Mucosa of descending colon (tissue), 3 donors: Measurements from ENCODE around the gene MGAT5. TPM values are rescaled to one million over a fixed set of nuclear protein-coding genes. Genes with fewer than 3 reads are reported as not detected.

Experiments used
- ATAC-seq: fragments of 200-7000 bp; cut with Tn5 transposase; one replicate; pipeline ENCODE4 v1.9.1; 2020; ENCODE audit warnings: mild to moderate bottlenecking, moderate library complexity
- DNase-seq, 3 donors: peaks; one replicate each; pipeline ENCODE4 v3.0.0-alpha.2; 2020
- H3K36me3 ChIP-seq: fragments of 200-600 bp; one replicate; pipeline ENCODE4 v1.8.0; 2021; ENCODE audit warnings: low read depth, mild to moderate bottlenecking
- H3K4me1 ChIP-seq: fragments of 200-600 bp; one replicate; pipeline ENCODE4 v1.8.0; 2021; ENCODE audit warnings: low read depth, mild to moderate bottlenecking
- H3K4me3 ChIP-seq: fragments of 200-600 bp; one replicate; pipeline ENCODE4 v1.8.0; 2021; ENCODE audit warnings: mild to moderate bottlenecking
- H3K9me3 ChIP-seq: fragments of 200-600 bp; one replicate; pipeline ENCODE4 v1.8.0; 2021; ENCODE audit warnings: mild to moderate bottlenecking
- intact Hi-C, 2 donors: fragments of 100-400 bp; cut with DNase I in 1 of 2; cut with micrococcal nuclease in 1 of 2; formaldehyde crosslinking; loops; one replicate each; pipeline versions ENCODE4 v1.11.0 to v1.11.1; 2022; cut with DNase I, micrococcal nuclease
- total RNA-seq, 3 donors: library from RNA; stranded (reverse); fragmentation: NEBNext Ultra II Directional in 2 of 3; extraction: Animal tissue kit (Norgen Biotek cat#: 25700) in 2 of 3; gene quantifications; one replicate each; pipeline versions ENCODE4 v1.2.1 to v1.2.4, GENCODE V29; 2021 to 2023
- TF ChIP-seq, protein P1 (sequence below): fragments of 200-600 bp; IDR thresholded peaks from one replicate; pipeline ENCODE4 v1.8.0; 2022; ENCODE audit warnings: antibody characterized with exemption, mild to moderate bottlenecking
- donor health status: DM: no; HTN: no; CAD: no; lungs with moderate emphysema.
- donor health status: DM: no; HTN: no; CAD: no.
- donor health status: DM: no; HTN: yes; CAD: no.

The MGAT5 gene
- total RNA-seq, 3 donors from 2014 or later = 56.5 to 75.5 (median 69.7) TPM

DNA sequence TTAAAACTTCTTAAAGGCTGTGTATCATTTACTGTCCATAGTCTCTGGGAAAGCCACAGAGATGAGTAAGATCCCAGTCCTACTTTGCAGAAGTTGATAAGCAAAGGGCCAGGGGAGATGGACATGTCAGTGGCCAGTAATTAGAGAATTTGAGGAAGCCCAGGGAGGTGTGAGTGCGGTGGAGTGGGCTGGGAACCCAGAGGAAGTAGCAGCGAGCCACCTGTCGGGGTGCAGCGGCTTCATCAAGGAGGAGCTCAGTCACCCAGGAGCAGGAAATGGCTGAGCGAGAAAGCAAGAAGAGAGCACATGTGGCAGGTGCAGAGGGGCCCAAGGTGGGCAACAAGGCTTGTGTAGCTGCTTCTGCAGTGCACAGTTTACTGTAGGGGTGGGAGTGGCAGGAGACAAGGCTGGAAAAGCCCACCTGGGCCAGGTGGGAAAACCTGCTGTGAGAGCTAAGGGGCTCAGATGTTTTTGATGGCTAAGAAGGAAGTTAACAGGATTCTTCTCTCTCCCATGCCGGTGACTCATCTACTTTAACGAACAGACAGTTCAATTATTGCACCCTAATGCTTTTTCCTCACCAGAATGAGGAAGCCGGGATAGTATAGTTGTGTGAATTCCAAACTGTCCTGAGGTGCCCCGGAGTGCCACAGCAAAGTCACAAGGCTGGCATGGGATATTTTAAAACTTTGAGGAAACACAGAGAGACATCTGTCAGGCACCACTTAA lies 34.8 kb upstream of the MGAT5 start:
- TF ChIP-seq, protein P1, sequence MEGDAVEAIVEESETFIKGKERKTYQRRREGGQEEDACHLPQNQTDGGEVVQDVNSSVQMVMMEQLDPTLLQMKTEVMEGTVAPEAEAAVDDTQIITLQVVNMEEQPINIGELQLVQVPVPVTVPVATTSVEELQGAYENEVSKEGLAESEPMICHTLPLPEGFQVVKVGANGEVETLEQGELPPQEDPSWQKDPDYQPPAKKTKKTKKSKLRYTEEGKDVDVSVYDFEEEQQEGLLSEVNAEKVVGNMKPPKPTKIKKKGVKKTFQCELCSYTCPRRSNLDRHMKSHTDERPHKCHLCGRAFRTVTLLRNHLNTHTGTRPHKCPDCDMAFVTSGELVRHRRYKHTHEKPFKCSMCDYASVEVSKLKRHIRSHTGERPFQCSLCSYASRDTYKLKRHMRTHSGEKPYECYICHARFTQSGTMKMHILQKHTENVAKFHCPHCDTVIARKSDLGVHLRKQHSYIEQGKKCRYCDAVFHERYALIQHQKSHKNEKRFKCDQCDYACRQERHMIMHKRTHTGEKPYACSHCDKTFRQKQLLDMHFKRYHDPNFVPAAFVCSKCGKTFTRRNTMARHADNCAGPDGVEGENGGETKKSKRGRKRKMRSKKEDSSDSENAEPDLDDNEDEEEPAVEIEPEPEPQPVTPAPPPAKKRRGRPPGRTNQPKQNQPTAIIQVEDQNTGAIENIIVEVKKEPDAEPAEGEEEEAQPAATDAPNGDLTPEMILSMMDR = no peak
- no peak overlapping the region for H3K4me3 ChIP-seq
- H3K4me1 ChIP-seq = peaks cover 13% of the 10 kb centered on the region
- DNase-seq (peak; percentile 41 to 75 (median 52)), ATAC-seq (peak; percentile 80)
- H3K36me3 ChIP-seq = no peaks in the 10 kb centered on the region
- no peaks in the 10 kb centered on the region for H3K9me3 ChIP-seq
- intact Hi-C loops = no loop called here

DNA sequence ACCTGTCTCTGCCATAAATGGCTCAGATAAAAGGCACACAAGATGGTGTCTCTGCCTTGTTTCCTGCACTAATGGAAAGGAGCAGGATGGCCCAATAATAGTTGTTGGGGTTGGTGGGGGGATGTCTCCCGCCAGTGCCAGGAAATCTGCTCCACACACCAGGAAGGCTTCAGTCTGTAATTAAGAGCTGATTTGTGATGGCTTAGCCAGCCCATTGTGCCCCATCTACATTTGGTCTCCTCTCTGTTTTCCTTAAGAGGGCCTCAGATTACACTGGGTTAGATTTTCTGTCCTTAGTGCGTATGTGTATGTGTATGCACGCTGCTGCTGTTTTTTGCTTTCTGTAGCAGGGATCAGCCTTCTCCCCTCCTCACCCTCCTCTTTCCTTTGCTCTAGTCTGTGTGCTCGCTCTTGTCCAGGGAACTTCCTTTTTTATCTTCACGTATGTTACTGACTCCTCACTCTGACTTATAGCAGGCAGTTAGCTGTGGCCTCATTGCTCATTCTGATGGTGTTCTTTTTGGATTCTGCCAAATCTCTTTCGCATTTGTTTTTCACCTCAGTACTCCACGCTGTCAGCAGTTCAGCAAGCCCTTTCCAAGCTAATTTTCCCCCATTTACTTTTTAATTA lies 33.4 kb upstream of the MGAT5 start:
- intact Hi-C loops = no loop called here
- Histone ChIP-seq H3K9me3 (no peaks in the 10 kb centered on the region), H3K36me3 (no peaks in the 10 kb centered on the region), H3K4me3 (no peak overlapping the region), H3K4me1 (peaks cover 13% of the 10 kb centered on the region)
- TF ChIP-seq, protein P1 = no peak
- DNase-seq = no peak
- no peak for ATAC-seq

DNA sequence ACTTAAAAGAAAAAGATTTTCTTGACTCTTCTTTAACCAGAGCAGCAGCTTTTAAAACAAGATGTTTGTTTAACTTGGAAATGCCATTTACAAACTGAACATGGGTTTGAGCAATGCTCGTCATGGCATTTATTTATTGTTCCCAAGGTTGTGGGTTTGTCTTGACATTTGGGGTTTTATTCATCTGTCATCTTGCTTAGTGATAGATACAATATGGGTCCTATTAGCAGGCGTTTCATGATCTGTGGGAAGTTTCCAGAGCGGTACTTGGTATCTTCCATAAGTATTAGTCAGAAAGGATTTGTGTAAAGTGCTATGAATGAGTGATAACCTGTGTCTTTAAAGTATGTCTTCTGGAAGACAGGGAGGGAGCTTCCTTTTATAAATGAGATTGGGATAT lies 29.9 kb upstream of the MGAT5 start:
- Histone ChIP-seq H3K4me1 (peaks cover 9% of the 10 kb centered on the region), H3K9me3 (peaks cover 5% of the 10 kb centered on the region), H3K4me3 (no peak overlapping the region), H3K36me3 (no peaks in the 10 kb centered on the region)
- ATAC-seq (no peak), DNase-seq (no peak)
- intact Hi-C loops = no loop called here
- TF ChIP-seq, protein P1 = no peak

- no peaks in the 10 kb centered on the region for H3K4me1 ChIP-seq
- intact Hi-C loops = no loop called here
- peaks cover 5% of the 10 kb centered on the region for H3K9me3 ChIP-seq
- ATAC-seq (no peak), DNase-seq (no peak)
- no peak overlapping the region for H3K4me3 ChIP-seq
- H3K36me3 ChIP-seq = no peaks in the 10 kb centered on the region
- TF ChIP-seq, protein P1 = no peak
Measured at GRCh38 chr2:134225173-134225572, 28.7 kb upstream of the MGAT5 start.

- TF ChIP-seq, protein P1 = no peak
- intact Hi-C loops = no loop called here
- no peaks in the 10 kb centered on the region for H3K4me1 ChIP-seq
- peaks cover 5% of the 10 kb centered on the region for H3K9me3 ChIP-seq
- H3K36me3 ChIP-seq = no peaks in the 10 kb centered on the region
- no peak for DNase-seq
- ATAC-seq = no peak
- no peak overlapping the region for H3K4me3 ChIP-seq
Measured at GRCh38 chr2:134225841-134226240, 28.0 kb upstream of the MGAT5 start.
